Fibroblast of the aortic adventitia (primary cell): ENCODE measurements around the gene ANKRD53. TPM values are rescaled to one million over a fixed set of nuclear protein-coding genes. Genes with fewer than 3 reads are reported as not detected.

Source experiments
- DNase-seq: peaks from one replicate; pipeline ENCODE4 v3.0.0-alpha.2; 2010; ENCODE audit warnings: low read depth
- H3K4me3 ChIP-seq: 2 replicates; pipeline ENCODE4 v1.5.1; 2011; ENCODE audit warnings: low read depth, mild to moderate bottlenecking, control low read depth, low read length, moderate library complexity
- CTCF ChIP-seq: IDR thresholded peaks from 2 replicates; pipeline ENCODE4 v1.5.1; 2011; ENCODE audit warnings: mild to moderate bottlenecking, low read length, control low read depth, inconsistent platforms; ENCODE audit not compliant: insufficient read depth
- total RNA-seq: library from RNA; depleted of rRNA; stranded (reverse); fragments of >200 nt; gene quantifications from 2 replicates; pipeline ENCODE4 v1.2.3, GENCODE V29; 2012; ENCODE audit warnings: low replicate concordance

Gene ANKRD53
- total RNA-seq, 1 donor, result 1.1 TPM

GRCh38 chr2:70935468-70936164 lies 42.8 kb upstream of the ANKRD53 start, which contains the start of gene ATP6V1B1:
ATP6V1B1 (plus strand) TSS chr2:70935900; CDS start chr2:70935955, 55 bp downstream.
- TF ChIP-seq CTCF, result no peak
- H3K4me3 ChIP-seq, result no peak within 1 kb of the TSS
- no peak for DNase-seq

GRCh38 chr2:70936165-70936978 lies 42.1 kb upstream of the ANKRD53 start:
- DNase-seq, result no peak
- no peak overlapping the region for H3K4me3 ChIP-seq
- no peak for TF ChIP-seq CTCF

GRCh38 chr2:70936979-70937811 lies 41.2 kb upstream of the ANKRD53 start:
- no peak overlapping the region for H3K4me3 ChIP-seq
- no peak for TF ChIP-seq CTCF
- DNase-seq, result no peak

- no peak for DNase-seq
- H3K4me3 ChIP-seq, result no peak overlapping the region
- TF ChIP-seq CTCF, result no peak
These were observed 40.4 kb upstream of the ANKRD53 start for GRCh38 chr2:70937866-70938585.

GRCh38 chr2:70938586-70938950 lies 39.9 kb upstream of the ANKRD53 start:
- no peak for TF ChIP-seq CTCF
- no peak for DNase-seq
- no peak overlapping the region for H3K4me3 ChIP-seq
